Testis (tissue), 3 donors: Measurements from ENCODE around the gene CFAP410. TPM values are rescaled to one million over a fixed set of nuclear protein-coding genes. Genes with fewer than 3 reads are reported as not detected.

Experiments
- DNase-seq: peaks from one replicate; pipeline ENCODE4 v3.0.0-alpha.2; 2019
- H3K27ac ChIP-seq, 2 donors: fragments of 200-600 bp; sonication (generic); one replicate each; pipeline ENCODE4 v1.5.1; 2019
- H3K27me3 ChIP-seq: fragments of 200-600 bp; sonication (generic); one replicate; pipeline ENCODE4 v1.5.1; 2019
- H3K36me3 ChIP-seq: fragments of 200-600 bp; sonication (generic); one replicate; pipeline ENCODE4 v1.5.1; 2017; ENCODE audit warnings: low read depth; ENCODE audit errors: missing control alignments
- H3K4me1 ChIP-seq: fragments of 200-600 bp; sonication (generic); one replicate; pipeline ENCODE4 v1.5.1; 2019
- H3K4me3 ChIP-seq, 2 donors: fragments of 200-600 bp; sonication (generic); one replicate each; pipeline ENCODE4 v1.5.1; 2017 to 2019
- H3K9me3 ChIP-seq: fragments of 200-600 bp; sonication (generic); one replicate; pipeline ENCODE4 v1.5.1; 2017
- CTCF ChIP-seq, 3 experiments: fragments of 450-650 bp in 2 of 3; fragments of 200-600 bp in 1 of 3; sonication (generic) in 1 of 3; IDR thresholded peaks; one replicate each; pipeline ENCODE4 v1.5.1; 2016 to 2019; ENCODE audit warnings: antibody characterized with exemption in 3 of 3, mild to moderate bottlenecking in 2 of 3, moderate library complexity in 1 of 3
- POLR2A ChIP-seq: fragments of 450-650 bp; IDR thresholded peaks from one replicate; pipeline ENCODE4 v1.6.1; 2017; ENCODE audit warnings: antibody characterized with exemption, mild to moderate bottlenecking, moderate library complexity
- WGBS, 2 donors: methylation state at CpG; one replicate each; pipeline ENCODE4 v1.1.5; 2018; 5-methylcytosine and 5-hydroxymethylcytosine counted together
- intact Hi-C: fragments of 100-400 bp; cut with DNase I; formaldehyde crosslinking; loops from one replicate; pipeline ENCODE4 v1.15.1; 2023; ENCODE audit warnings: low total_unique reads
- polyA plus RNA-seq: library from polyadenylated mRNA; stranded (reverse); fragments of 350-450 nt; fragmentation: Illumina TruSeq; extraction: RNeasy Lipid Tissue Mini Kit (QIAGEN cat#74804); gene quantifications from one replicate; pipeline ENCODE4 v1.2.3, GENCODE V29; 2014; ENCODE audit warnings: low read depth, low replicate concordance; ENCODE audit not compliant: insufficient read depth
- total RNA-seq, 2 donors: library from RNA; depleted of rRNA; stranded (reverse); fragments of >200 nt; gene quantifications; one replicate each; pipeline ENCODE4 v1.2.3, GENCODE V29; 2016

Gene CFAP410
- total and polyA plus RNA-seq, 3 donors from 2014 or later = 40.8 to 81.6 (median 71.7) TPM

GRCh38 chr21:44300262-44300959 is 38.8 kb downstream of the CFAP410 start:
- Histone ChIP-seq H3K9me3 (no peaks in the 10 kb centered on the region), H3K4me1 (peaks cover 51% of the 10 kb centered on the region), H3K27me3 (no peaks in the 10 kb centered on the region), H3K27ac (peak overlapping the region; percentile 59 to 87), H3K4me3 (peak overlapping the region; percentile 78 to 83), H3K36me3 (no peaks in the 10 kb centered on the region)
- TF ChIP-seq CTCF (IDR thresholded peaks at IDR 0.05) = no peak
- TF ChIP-seq POLR2A = no peak
- 0 to 2% methylated on average over 11 to 31 of the region's 67 CpGs for WGBS, 2 donors
- peak; percentile 70 for DNase-seq
- intact Hi-C loops = no loop called here

- 1% methylated on average over 30 to 35 of the region's 94 CpGs for WGBS, 2 donors
- peak within 1 kb of the TSS; percentile 87 to 94 for H3K27ac ChIP-seq
- intact Hi-C loops = no loop called here
- no peaks in the 10 kb centered on the region for H3K9me3 ChIP-seq
- H3K4me3 ChIP-seq = peak within 1 kb of the TSS; percentile 78 to 83
- DNase-seq = peak; percentile 74
- H3K36me3 ChIP-seq = no peaks in the 10 kb centered on the region
- H3K4me1 ChIP-seq = peaks cover 51% of the 10 kb centered on the region
- no peak for TF ChIP-seq CTCF (IDR thresholded peaks at IDR 0.05)
- no peak for TF ChIP-seq POLR2A
- H3K27me3 ChIP-seq = no peaks in the 10 kb centered on the region
Observed at GRCh38 chr21:44299458-44300261, 39.5 kb downstream of the CFAP410 start, which contains the start of gene PFKL. TSS of gene PFKL (plus strand) at chr21:44300053. CDS start at chr21:44300106, 53 bp downstream.

DNA sequence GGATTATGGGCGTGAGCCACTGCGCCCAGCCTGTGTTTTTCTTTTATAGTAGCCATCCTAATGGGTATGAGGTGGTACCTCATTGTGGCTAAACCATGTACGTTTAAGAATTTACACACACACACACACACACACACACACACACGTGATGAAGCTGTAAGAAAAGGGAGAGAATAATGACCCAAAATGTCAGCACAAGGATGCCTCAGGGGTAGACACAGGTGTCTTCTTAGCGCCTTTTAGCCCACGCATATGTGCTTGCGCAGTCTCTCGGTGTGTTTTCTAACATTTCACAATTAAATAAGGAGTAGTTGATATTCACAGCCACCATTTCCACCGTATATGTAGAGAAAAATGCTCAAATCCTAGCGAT is 40.1 kb downstream of the CFAP410 start:
- TF ChIP-seq CTCF (IDR thresholded peaks at IDR 0.05) = no peak
- no peak for TF ChIP-seq POLR2A
- Histone ChIP-seq H3K4me1 (peaks cover 50% of the 10 kb centered on the region), H3K4me3 (peak overlapping the region; percentile 77 to 78), H3K27ac (peak overlapping the region; percentile 87 to 94), H3K9me3 (no peaks in the 10 kb centered on the region), H3K36me3 (no peaks in the 10 kb centered on the region), H3K27me3 (no peaks in the 10 kb centered on the region)
- no peak for DNase-seq
- intact Hi-C loops = no loop called here
- WGBS, 2 donors = 20 to 23% methylated on average over 10 of the region's 10 CpGs

- Histone ChIP-seq H3K9me3 (no peaks in the 10 kb centered on the region), H3K4me1 (peaks cover 42% of the 10 kb centered on the region), H3K27ac (no peak overlapping the region), H3K36me3 (no peaks in the 10 kb centered on the region), H3K4me3 (no peak overlapping the region), H3K27me3 (no peaks in the 10 kb centered on the region)
- WGBS, 2 donors = 84 to 87% methylated on average over 2 of the region's 2 CpGs
- TF ChIP-seq CTCF (IDR thresholded peaks at IDR 0.05) = peak in 1 of 3 experiments; percentile 23
- no peak for TF ChIP-seq POLR2A
- no peak for DNase-seq
- intact Hi-C loops = no loop called here
Observed at GRCh38 chr21:44298301-44298700, 40.9 kb downstream of the CFAP410 start.
